ENCODE data around the gene KRT86.

- no peak for TF ChIP-seq POLR2AphosphoS5 (IDR thresholded peaks at IDR 0.05)
- TF ChIP-seq CTCF (IDR thresholded peaks at IDR 0.05 in 8 of 11, conservative IDR thresholded peaks at IDR 0.05 in 3 of 11), result no peak
These were observed 40.1 kb downstream of the KRT86 start for GRCh38 chr12:52314511-52314910.

Data from spleen (tissue), 7 donors.